ENCODE data around the gene CDHR5. TPM values are rescaled to one million over a fixed set of nuclear protein-coding genes. Genes with fewer than 3 reads are reported as not detected.

Gene CDHR5
- total and polyA plus RNA-seq, 2 of the 4 experiments (the other 2 are of a cell fraction) = not detected

DNA sequence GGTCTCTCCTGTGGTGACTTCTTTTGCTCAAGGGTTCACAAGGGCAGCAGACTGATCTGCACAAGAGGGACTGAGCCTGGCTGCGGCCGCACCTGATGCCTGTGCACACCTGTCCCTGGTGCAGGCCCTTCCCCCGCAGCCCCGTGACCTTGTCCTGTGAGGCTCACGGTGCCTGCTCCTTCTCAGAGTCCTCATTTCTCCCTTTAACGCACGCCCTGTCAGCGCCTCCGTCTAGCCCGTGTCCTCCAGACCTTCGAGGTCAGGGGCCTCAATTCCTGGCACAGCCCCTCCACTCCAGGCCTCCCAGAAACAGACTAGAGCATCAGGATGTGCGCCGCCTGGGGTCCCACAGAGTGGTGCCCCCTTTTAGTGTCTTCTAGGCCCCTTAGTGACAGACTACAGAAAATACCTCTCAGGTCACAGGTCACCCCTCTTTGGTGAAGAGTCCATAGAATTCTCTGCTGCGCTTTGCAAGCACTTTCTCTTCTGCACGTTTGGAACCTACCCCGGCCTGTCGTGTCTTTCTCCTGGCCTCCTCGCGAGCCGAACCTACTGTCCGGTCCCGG lies 11.3 kb upstream of the CDHR5 start:
- Histone ChIP-seq H3K56ac (ENCODE audit: extremely low read depth, insufficient read depth, low read length) (no peak overlapping the region), H2AK5ac (ENCODE audit: low read depth, low read length) (no peak overlapping the region), H3K23ac (ENCODE audit: low read depth, low read length) (no peak overlapping the region), H3K27me3 (ENCODE audit: control insufficient read depth, insufficient read depth, low read length) (peaks cover 16% of the 10 kb centered on the region; the same call in 1 of the 2 replicates), H2AK9ac (replicated peaks; ENCODE audit: low read depth, low read length, poor library complexity) (peak overlapping the region; percentile 42), H4K91ac (ENCODE audit: insufficient read depth, low read depth, low read length) (no peak overlapping the region), H2BK5ac (ENCODE audit: low read depth, low read length, poor library complexity, severe bottlenecking) (no peak overlapping the region), H3K4me1 (ENCODE audit: control insufficient read depth, insufficient read depth, low read length) (peaks cover 10% of the 10 kb centered on the region; the same call in 1 of the 2 replicates), H3K79me1 (ENCODE audit: low read depth in 1 of 2, low read length in 2 of 2) (no peaks in the 10 kb centered on the region), H4K5ac (ENCODE audit: low read depth, low read length) (no peak overlapping the region), H4K8ac (ENCODE audit: low read depth in 2 of 2, low read length in 2 of 2) (no peak overlapping the region), H2BK120ac (ENCODE audit: low read depth, low read length) (no peak overlapping the region), H3K14ac (replicated peaks; ENCODE audit: low read depth, low read length) (no peak overlapping the region), H3K27ac (ENCODE audit: insufficient read depth, low read length) (no peak overlapping the region), H2AFZ (replicated peaks; ENCODE audit: low read length, poor library complexity) (no peak overlapping the region), H3K36me3 (ENCODE audit: control insufficient read depth, insufficient read depth, low read length) (peaks cover 4% of the 10 kb centered on the region), H2BK20ac (ENCODE audit: low read depth, low read length) (no peak overlapping the region), H3K4me2 (ENCODE audit: low read depth, low read length) (no peak overlapping the region), H3K9me1 (ENCODE audit: insufficient read depth, low read length) (no peaks in the 10 kb centered on the region), H3K4ac (ENCODE audit: low read depth, low read length) (no peak overlapping the region), H3K9ac (ENCODE audit: low read depth, low read length) (no peak overlapping the region), H3K9me3 (ENCODE audit: control insufficient read depth, insufficient read depth, low read length) (no peaks in the 10 kb centered on the region), H4K20me1 (ENCODE audit: insufficient read depth, low read length) (peaks cover 38% of the 10 kb centered on the region), H3K18ac (ENCODE audit: low read depth, low read length) (no peak overlapping the region), H3K4me3 (ENCODE audit: insufficient read depth, low read depth, low read length) (no peak overlapping the region), H2BK15ac (ENCODE audit: low read depth, low read length) (no peak overlapping the region)
- DNase-seq (no peak), ATAC-seq (ENCODE audit: low read depth) (no peak)
- BruUV-seq (replicated peaks) = no TSS peak
- in situ Hi-C loops (cut with MboI; ENCODE audit: low sequenced_read_pairs) (no loop called here), intact Hi-C loops (cut with micrococcal nuclease) (no loop called here), dilution Hi-C loops (cut with HindIII; ENCODE audit: low sequenced_read_pairs, unreplicated experiment) (no loop called here)
- TF ChIP-seq BHLHE40 (IDR thresholded peaks at IDR 0.05; ENCODE audit: low read depth, low read length) (no peak), FOS (IDR thresholded peaks at IDR 0.05; ENCODE audit: low read depth, low read length) (no peak), CEBPB (IDR thresholded peaks at IDR 0.05; ENCODE audit: low read depth, low read length) (no peak), NFE2L2 (IDR thresholded peaks at IDR 0.05; ENCODE audit: low read depth, low read length) (no peak), RAD21 (IDR thresholded peaks at IDR 0.05; ENCODE audit: low read length) (no peak), RCOR1 (IDR thresholded peaks at IDR 0.05; ENCODE audit: insufficient replicate concordance, low read length) (no peak)
- TF ChIP-seq, protein P1, sequence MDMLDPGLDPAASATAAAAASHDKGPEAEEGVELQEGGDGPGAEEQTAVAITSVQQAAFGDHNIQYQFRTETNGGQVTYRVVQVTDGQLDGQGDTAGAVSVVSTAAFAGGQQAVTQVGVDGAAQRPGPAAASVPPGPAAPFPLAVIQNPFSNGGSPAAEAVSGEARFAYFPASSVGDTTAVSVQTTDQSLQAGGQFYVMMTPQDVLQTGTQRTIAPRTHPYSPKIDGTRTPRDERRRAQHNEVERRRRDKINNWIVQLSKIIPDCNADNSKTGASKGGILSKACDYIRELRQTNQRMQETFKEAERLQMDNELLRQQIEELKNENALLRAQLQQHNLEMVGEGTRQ (IDR thresholded peaks at IDR 0.05; ENCODE audit: low read depth, low read length) = no peak
- TF ChIP-seq, protein P2, sequence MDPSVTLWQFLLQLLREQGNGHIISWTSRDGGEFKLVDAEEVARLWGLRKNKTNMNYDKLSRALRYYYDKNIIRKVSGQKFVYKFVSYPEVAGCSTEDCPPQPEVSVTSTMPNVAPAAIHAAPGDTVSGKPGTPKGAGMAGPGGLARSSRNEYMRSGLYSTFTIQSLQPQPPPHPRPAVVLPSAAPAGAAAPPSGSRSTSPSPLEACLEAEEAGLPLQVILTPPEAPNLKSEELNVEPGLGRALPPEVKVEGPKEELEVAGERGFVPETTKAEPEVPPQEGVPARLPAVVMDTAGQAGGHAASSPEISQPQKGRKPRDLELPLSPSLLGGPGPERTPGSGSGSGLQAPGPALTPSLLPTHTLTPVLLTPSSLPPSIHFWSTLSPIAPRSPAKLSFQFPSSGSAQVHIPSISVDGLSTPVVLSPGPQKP (IDR thresholded peaks at IDR 0.05; ENCODE audit: borderline replicate concordance, low read depth, low read length) = no peak
- TF ChIP-seq, protein P3, sequence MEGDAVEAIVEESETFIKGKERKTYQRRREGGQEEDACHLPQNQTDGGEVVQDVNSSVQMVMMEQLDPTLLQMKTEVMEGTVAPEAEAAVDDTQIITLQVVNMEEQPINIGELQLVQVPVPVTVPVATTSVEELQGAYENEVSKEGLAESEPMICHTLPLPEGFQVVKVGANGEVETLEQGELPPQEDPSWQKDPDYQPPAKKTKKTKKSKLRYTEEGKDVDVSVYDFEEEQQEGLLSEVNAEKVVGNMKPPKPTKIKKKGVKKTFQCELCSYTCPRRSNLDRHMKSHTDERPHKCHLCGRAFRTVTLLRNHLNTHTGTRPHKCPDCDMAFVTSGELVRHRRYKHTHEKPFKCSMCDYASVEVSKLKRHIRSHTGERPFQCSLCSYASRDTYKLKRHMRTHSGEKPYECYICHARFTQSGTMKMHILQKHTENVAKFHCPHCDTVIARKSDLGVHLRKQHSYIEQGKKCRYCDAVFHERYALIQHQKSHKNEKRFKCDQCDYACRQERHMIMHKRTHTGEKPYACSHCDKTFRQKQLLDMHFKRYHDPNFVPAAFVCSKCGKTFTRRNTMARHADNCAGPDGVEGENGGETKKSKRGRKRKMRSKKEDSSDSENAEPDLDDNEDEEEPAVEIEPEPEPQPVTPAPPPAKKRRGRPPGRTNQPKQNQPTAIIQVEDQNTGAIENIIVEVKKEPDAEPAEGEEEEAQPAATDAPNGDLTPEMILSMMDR (conservative IDR thresholded peaks at IDR 0.05; ENCODE audit: low read depth, low read length) = no peak
- ChIA-PET POLR2A (ENCODE audit: unreplicated experiment) (no interaction called here), CTCF (no interaction called here)
- WGBS, 2 experiments (ENCODE audit: extremely low coverage in 2 of 2, insufficient read length in 1 of 2) = 64% methylated on average over 13 of the region's 22 CpGs; no CpG with 5 or more reads in 1 of the 2 experiments

All from IMR-90 (cell line).